GM18517 (cell line): Measurements from ENCODE around the gene ZNF518A.
"Not testable (repeated sequence)": the region's sequence is repeated elsewhere in the genome, so short reads cannot be mapped to it uniquely, and the experiment has no call there.

Experiments used
- ATAC-seq: cut with Tn5 transposase; IDR thresholded peaks from one replicate; pipeline ENCODE4 v1.9.1; 2021; ENCODE audit warnings: mild to moderate bottlenecking, moderate library complexity; ENCODE audit not compliant: unreplicated experiment

Gene ZNF518A

GRCh38 chr10:96136810-96137209 is 6.7 kb downstream of the ZNF518A start:
- no peak for ATAC-seq

- no peak for ATAC-seq
These were observed 7.5 kb downstream of the ZNF518A start for GRCh38 chr10:96137567-96137966.

- ATAC-seq = peak; percentile 91
These were observed 8.0 kb downstream of the ZNF518A start for GRCh38 chr10:96138102-96138501.

- no peak for ATAC-seq
These were observed 22.3 kb downstream of the ZNF518A start for GRCh38 chr10:96152437-96152836.

GRCh38 chr10:96153070-96153469 is 23.0 kb downstream of the ZNF518A start:
- no peak for ATAC-seq

GRCh38 chr10:96165726-96166125 is 35.6 kb downstream of the ZNF518A start:
- no peak for ATAC-seq

- no peak for ATAC-seq
These were observed 38.4 kb downstream of the ZNF518A start for GRCh38 chr10:96168546-96168945.

GRCh38 chr10:96170230-96170629 is 40.1 kb downstream of the ZNF518A start:
- ATAC-seq = no peak

- ATAC-seq = no peak
These were observed 42.6 kb downstream of the ZNF518A start for GRCh38 chr10:96172666-96173065.

GRCh38 chr10:96176985-96177384 is 46.9 kb downstream of the ZNF518A start:
- ATAC-seq = no peak

- no peak for ATAC-seq
These were observed 58.3 kb downstream of the ZNF518A start for GRCh38 chr10:96188421-96188820.

- ATAC-seq = no peak
These were observed 58.8 kb downstream of the ZNF518A start for GRCh38 chr10:96188916-96189315.

- not testable (repeated sequence) for ATAC-seq
These were observed 59.4 kb downstream of the ZNF518A start for GRCh38 chr10:96189505-96189904.

- ATAC-seq = no peak
These were observed 71.4 kb downstream of the ZNF518A start for GRCh38 chr10:96201525-96201924.

GRCh38 chr10:96205580-96205979 is 75.5 kb downstream of the ZNF518A start:
- no peak for ATAC-seq

- no peak for ATAC-seq
These were observed 78.2 kb downstream of the ZNF518A start for GRCh38 chr10:96208271-96208670.

GRCh38 chr10:96208946-96209345 is 78.8 kb downstream of the ZNF518A start:
- ATAC-seq = no peak

GRCh38 chr10:96211764-96212163 is 81.7 kb downstream of the ZNF518A start:
- ATAC-seq = no peak

- ATAC-seq = no peak
These were observed 82.8 kb downstream of the ZNF518A start for GRCh38 chr10:96212911-96213310.
